ENCODE data around the gene C12orf43. TPM values are rescaled to one million over a fixed set of nuclear protein-coding genes. Genes with fewer than 3 reads are reported as not detected.

The C12orf43 gene
- polyA plus RNA-seq, 1 donor from 2014 or later: 20.3 TPM

- no peaks in the 10 kb centered on the region for H3K9me3 ChIP-seq (ENCODE audit: low read length)
- no peaks in the 10 kb centered on the region for H3F3A ChIP-seq (ENCODE audit: insufficient read depth, low read length, poor library complexity, severe bottlenecking)
- no peaks in the 10 kb centered on the region for H3K36me3 ChIP-seq (ENCODE audit: insufficient read depth, low read length)
- H3K4me3 ChIP-seq (ENCODE audit: low read length): no peak overlapping the region
- H3K79me2 ChIP-seq (replicated peaks; ENCODE audit: insufficient read depth, low read length): no peaks in the 10 kb centered on the region
- H3K27me3 ChIP-seq (ENCODE audit: insufficient read depth, low read depth, low read length): no peaks in the 10 kb centered on the region
- H3K4me2 ChIP-seq (ENCODE audit: low read length): no peak overlapping the region
- no peak for TF ChIP-seq SMC3 (conservative IDR thresholded peaks at IDR 0.05; ENCODE audit: poor library complexity)
- TF ChIP-seq RAD21 (conservative IDR thresholded peaks at IDR 0.05): no peak
- no peak for TF ChIP-seq EZH2 (IDR thresholded peaks at IDR 0.05; ENCODE audit: borderline replicate concordance, insufficient read depth, low read length, poor library complexity, severe bottlenecking)
- TF ChIP-seq EP300 (conservative IDR thresholded peaks at IDR 0.05; ENCODE audit: poor library complexity, severe bottlenecking): no peak
- no peak for TF ChIP-seq TAF1 (IDR thresholded peaks at IDR 0.05; ENCODE audit: low read depth)
- TF ChIP-seq CTCF (IDR thresholded peaks at IDR 0.05; ENCODE audit: poor library complexity, severe bottlenecking): no peak
- no peak for TF ChIP-seq MXI1 (conservative IDR thresholded peaks at IDR 0.05; ENCODE audit: poor library complexity, severe bottlenecking)
- no peak for TF ChIP-seq POLR2AphosphoS5 (IDR thresholded peaks at IDR 0.05)
- TF ChIP-seq, protein P1, sequence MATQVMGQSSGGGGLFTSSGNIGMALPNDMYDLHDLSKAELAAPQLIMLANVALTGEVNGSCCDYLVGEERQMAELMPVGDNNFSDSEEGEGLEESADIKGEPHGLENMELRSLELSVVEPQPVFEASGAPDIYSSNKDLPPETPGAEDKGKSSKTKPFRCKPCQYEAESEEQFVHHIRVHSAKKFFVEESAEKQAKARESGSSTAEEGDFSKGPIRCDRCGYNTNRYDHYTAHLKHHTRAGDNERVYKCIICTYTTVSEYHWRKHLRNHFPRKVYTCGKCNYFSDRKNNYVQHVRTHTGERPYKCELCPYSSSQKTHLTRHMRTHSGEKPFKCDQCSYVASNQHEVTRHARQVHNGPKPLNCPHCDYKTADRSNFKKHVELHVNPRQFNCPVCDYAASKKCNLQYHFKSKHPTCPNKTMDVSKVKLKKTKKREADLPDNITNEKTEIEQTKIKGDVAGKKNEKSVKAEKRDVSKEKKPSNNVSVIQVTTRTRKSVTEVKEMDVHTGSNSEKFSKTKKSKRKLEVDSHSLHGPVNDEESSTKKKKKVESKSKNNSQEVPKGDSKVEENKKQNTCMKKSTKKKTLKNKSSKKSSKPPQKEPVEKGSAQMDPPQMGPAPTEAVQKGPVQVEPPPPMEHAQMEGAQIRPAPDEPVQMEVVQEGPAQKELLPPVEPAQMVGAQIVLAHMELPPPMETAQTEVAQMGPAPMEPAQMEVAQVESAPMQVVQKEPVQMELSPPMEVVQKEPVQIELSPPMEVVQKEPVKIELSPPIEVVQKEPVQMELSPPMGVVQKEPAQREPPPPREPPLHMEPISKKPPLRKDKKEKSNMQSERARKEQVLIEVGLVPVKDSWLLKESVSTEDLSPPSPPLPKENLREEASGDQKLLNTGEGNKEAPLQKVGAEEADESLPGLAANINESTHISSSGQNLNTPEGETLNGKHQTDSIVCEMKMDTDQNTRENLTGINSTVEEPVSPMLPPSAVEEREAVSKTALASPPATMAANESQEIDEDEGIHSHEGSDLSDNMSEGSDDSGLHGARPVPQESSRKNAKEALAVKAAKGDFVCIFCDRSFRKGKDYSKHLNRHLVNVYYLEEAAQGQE (IDR thresholded peaks at IDR 0.05; ENCODE audit: borderline replicate concordance): no peak
- H3K27ac ChIP-seq (ENCODE audit: low read length): no peak overlapping the region
- no peaks in the 10 kb centered on the region for H3K9me2 ChIP-seq (ENCODE audit: insufficient read depth, low read length)
- H3K9ac ChIP-seq (ENCODE audit: low read length): no peak overlapping the region
- no peaks in the 10 kb centered on the region for H4K20me1 ChIP-seq (ENCODE audit: insufficient read depth)
- no peak overlapping the region for H2AFZ ChIP-seq (ENCODE audit: low read depth, low read length)
Observed at GRCh38 chr12:121030576-121031212, 14.4 kb upstream of the C12orf43 start.

GRCh38 chr12:121026274-121027045 is 10.2 kb upstream of the C12orf43 start:
- H2AFZ ChIP-seq (ENCODE audit: low read depth, low read length): no peak overlapping the region
- no peak overlapping the region for H3K4me3 ChIP-seq (ENCODE audit: low read length)
- no peaks in the 10 kb centered on the region for H3K9me2 ChIP-seq (ENCODE audit: insufficient read depth, low read length)
- H3K27ac ChIP-seq (ENCODE audit: low read length): no peak overlapping the region
- no peaks in the 10 kb centered on the region for H3K9me3 ChIP-seq (ENCODE audit: low read length)
- no peaks in the 10 kb centered on the region for H4K20me1 ChIP-seq (ENCODE audit: insufficient read depth)
- no peaks in the 10 kb centered on the region for H3K27me3 ChIP-seq (ENCODE audit: insufficient read depth, low read depth, low read length)
- no peaks in the 10 kb centered on the region for H3K79me2 ChIP-seq (replicated peaks; ENCODE audit: insufficient read depth, low read length)
- H3F3A ChIP-seq (ENCODE audit: insufficient read depth, low read length, poor library complexity, severe bottlenecking): no peaks in the 10 kb centered on the region
- H3K9ac ChIP-seq (ENCODE audit: low read length): no peak overlapping the region
- H3K36me3 ChIP-seq (ENCODE audit: insufficient read depth, low read length): no peaks in the 10 kb centered on the region
- no peak overlapping the region for H3K4me2 ChIP-seq (ENCODE audit: low read length)
- TF ChIP-seq CTCF (IDR thresholded peaks at IDR 0.05; ENCODE audit: poor library complexity, severe bottlenecking) (no peak), EZH2 (IDR thresholded peaks at IDR 0.05; ENCODE audit: borderline replicate concordance, insufficient read depth, low read length, poor library complexity, severe bottlenecking) (no peak), POLR2AphosphoS5 (IDR thresholded peaks at IDR 0.05) (no peak), TAF1 (IDR thresholded peaks at IDR 0.05; ENCODE audit: low read depth) (no peak), EP300 (conservative IDR thresholded peaks at IDR 0.05; ENCODE audit: poor library complexity, severe bottlenecking) (no peak), RAD21 (conservative IDR thresholded peaks at IDR 0.05) (no peak), SMC3 (conservative IDR thresholded peaks at IDR 0.05; ENCODE audit: poor library complexity) (no peak), MXI1 (conservative IDR thresholded peaks at IDR 0.05; ENCODE audit: poor library complexity, severe bottlenecking) (no peak)
- TF ChIP-seq, protein P1 (IDR thresholded peaks at IDR 0.05; ENCODE audit: borderline replicate concordance): no peak
